Mesendoderm (in vitro differentiated cells): ENCODE measurements around the gene TNIP3. TPM values are rescaled to one million over a fixed set of nuclear protein-coding genes. Genes with fewer than 3 reads are reported as not detected.

Source experiments
- DNase-seq: peaks from one replicate; pipeline ENCODE4 v3.0.0; 2013
- H2AK5ac ChIP-seq: 2 replicates; pipeline ENCODE4 v1.6.1; 2013; ENCODE audit warnings: low read length, inconsistent platforms
- H2BK120ac ChIP-seq: 2 replicates; pipeline ENCODE4 v1.6.1; 2013; ENCODE audit warnings: low read depth, mild to moderate bottlenecking, low read length, moderate library complexity, mixed read lengths
- H2BK15ac ChIP-seq: replicated peaks from 2 replicates; pipeline ENCODE4 v1.6.1; 2013; ENCODE audit warnings: low read depth, mild to moderate bottlenecking, moderate library complexity
- H2BK5ac ChIP-seq: 2 replicates; pipeline ENCODE4 v1.6.1; 2013; ENCODE audit warnings: low read length, inconsistent platforms
- H3K18ac ChIP-seq: 2 replicates; pipeline ENCODE4 v1.6.1; 2013; ENCODE audit warnings: mild to moderate bottlenecking, low read length, mixed read lengths
- H3K23ac ChIP-seq: one replicate; pipeline ENCODE4 v1.6.1; 2013; ENCODE audit warnings: low read length
- H3K27ac ChIP-seq: 2 replicates; pipeline ENCODE4 v1.5.1; 2013; ENCODE audit warnings: low read depth, mild to moderate bottlenecking, inconsistent platforms, low read length, moderate library complexity
- H3K27me3 ChIP-seq: 2 replicates; pipeline ENCODE4 v1.6.1; 2013; ENCODE audit warnings: low read length, control low read depth, mild to moderate bottlenecking, inconsistent platforms; ENCODE audit not compliant: insufficient read depth, poor library complexity
- H3K36me3 ChIP-seq: 2 replicates; pipeline ENCODE4 v1.6.1; 2013; ENCODE audit warnings: low read length, inconsistent platforms; ENCODE audit not compliant: control insufficient read depth, insufficient read depth
- H3K4ac ChIP-seq: one replicate; pipeline ENCODE4 v1.6.1; 2013; ENCODE audit warnings: low read depth, mild to moderate bottlenecking, low read length, moderate library complexity
- H3K4me1 ChIP-seq: 2 replicates; pipeline ENCODE4 v1.6.1; 2013; ENCODE audit warnings: low read depth, low read length, inconsistent platforms; ENCODE audit not compliant: control insufficient read depth
- H3K4me2 ChIP-seq: 2 replicates; pipeline ENCODE4 v1.6.1; 2013; ENCODE audit warnings: low read length
- H3K4me3 ChIP-seq: 2 replicates; pipeline ENCODE4 v1.5.1; 2013; ENCODE audit warnings: mild to moderate bottlenecking, low read length
- H3K56ac ChIP-seq: one replicate; pipeline ENCODE4 v1.6.1; 2013; ENCODE audit warnings: low read length
- H3K79me1 ChIP-seq: 2 replicates; pipeline ENCODE4 v1.6.1; 2013; ENCODE audit warnings: low read length, inconsistent platforms
- H3K79me2 ChIP-seq: 2 replicates; pipeline ENCODE4 v1.6.1; 2013; ENCODE audit warnings: mild to moderate bottlenecking, low read length; ENCODE audit not compliant: control insufficient read depth, insufficient read depth
- H3K9ac ChIP-seq: 2 replicates; pipeline ENCODE4 v1.6.1; 2013; ENCODE audit warnings: low read length, inconsistent platforms
- H4K5ac ChIP-seq: one replicate; pipeline ENCODE4 v1.6.1; 2013; ENCODE audit warnings: low read length
- H4K8ac ChIP-seq: one replicate; pipeline ENCODE4 v1.6.1; 2013; ENCODE audit warnings: low read depth, mild to moderate bottlenecking, control low read depth, low read length, moderate library complexity
- WGBS: extraction: QIAGEN DNeasy Blood & Tissue Kit; methylation state at CpG from one replicate; pipeline ENCODE4 v1.1.7; 2013; ENCODE audit warnings: low lambda C conversion rate, missing lambda C conversion rate; ENCODE audit not compliant: insufficient coverage; ENCODE audit errors: extremely low coverage; 5-methylcytosine and 5-hydroxymethylcytosine counted together
- small RNA-seq: library from polyadenylated mRNA; stranded (forward); fragments of <200 nt; extraction: miRNeasy Mini kit (QIAGEN cat#:217004); gene quantifications from one replicate; pipeline ENCODE3, GENCODE V24; 2013; ENCODE audit not compliant: insufficient read depth

TNIP3 gene

GRCh38 chr4:121088867-121089266 is 75.3 kb downstream of the TNIP3 start:
- Histone ChIP-seq H2AK5ac (no peak overlapping the region), H3K4me1 (no peaks in the 10 kb centered on the region), H3K4ac (no peak overlapping the region), H3K36me3 (no peaks in the 10 kb centered on the region), H3K4me2 (no peak overlapping the region), H3K27ac (no peak overlapping the region), H3K4me3 (no peak overlapping the region), H3K23ac (no peak overlapping the region), H3K9ac (no peak overlapping the region), H3K56ac (no peak overlapping the region), H3K27me3 (no peaks in the 10 kb centered on the region), H4K5ac (no peak overlapping the region), H3K79me1 (no peaks in the 10 kb centered on the region), H2BK15ac (no peak overlapping the region), H2BK5ac (no peak overlapping the region), H3K18ac (no peak overlapping the region), H2BK120ac (no peak overlapping the region), H3K79me2 (no peaks in the 10 kb centered on the region), H4K8ac (no peak overlapping the region)
- no CpG with 5 or more reads among the region's 4 CpGs for WGBS
- no peak for DNase-seq

Small RNA genes lying within 50 kb of the gene (small RNA-seq; reads per million reads assigned to genes)
- not detected for gene RNU6-948P
